Measurements from ENCODE around the gene SPATA4.
A peak's percentile ranks its signal among the peaks of the same experiment; 100 is the strongest.

Gene SPATA4

DNA sequence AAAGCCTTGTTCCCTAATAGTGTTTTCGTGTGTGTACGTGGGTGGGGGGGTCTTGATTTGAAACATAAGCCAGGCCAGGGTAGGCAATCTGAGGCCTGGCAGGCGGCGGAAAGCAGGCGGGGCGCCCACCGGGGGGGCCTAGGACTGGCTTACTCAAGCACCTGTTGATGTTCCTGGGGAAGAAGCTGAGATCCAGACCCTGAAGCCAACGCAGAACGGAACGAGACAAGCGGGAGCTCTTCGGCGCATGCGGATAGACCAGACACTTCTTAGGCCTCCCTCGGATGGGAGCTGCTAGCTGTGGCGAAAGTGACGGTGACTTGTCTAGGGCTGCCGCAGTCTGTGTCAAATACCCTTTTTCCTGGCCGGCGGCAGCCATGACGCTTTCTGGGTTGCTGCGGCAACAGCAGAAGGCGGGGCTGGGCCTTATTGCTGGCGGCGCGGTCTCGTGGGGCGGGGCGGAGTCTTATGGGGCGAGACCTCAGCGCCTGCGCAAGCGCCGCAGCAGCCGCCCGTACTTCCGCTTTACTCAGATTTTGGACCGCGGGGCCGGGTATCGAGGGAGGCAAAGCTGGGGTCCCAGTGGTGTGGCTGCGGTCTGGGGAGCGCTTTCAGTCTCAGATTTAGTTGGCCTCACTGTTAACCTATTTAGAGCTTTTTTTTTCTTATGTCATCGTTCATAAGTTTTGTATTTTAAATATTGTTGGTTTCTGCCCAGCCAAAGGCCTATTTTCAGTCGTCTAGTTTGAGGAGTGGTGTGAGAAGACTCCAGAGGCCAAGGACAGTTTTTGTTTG, at the start of gene SPATA4:
SPATA4 (minus strand) TSS at position 402 of the 795 bp plus-strand sequence; CDS start at position 379, 23 bp downstream.
- peak; percentile 95 for DNase-seq (ENCODE audit: extremely low spot score)
- ChIA-PET POLR2A (no interaction called here), CTCF (interaction anchor here (0.6 to 1.8 kb wide), 7 partner anchors 9 to 145 kb away, joined by 3 to 6 read pairs (median 4); no protein-coding TSS in a partner anchor)
- TF ChIP-seq, protein P1, sequence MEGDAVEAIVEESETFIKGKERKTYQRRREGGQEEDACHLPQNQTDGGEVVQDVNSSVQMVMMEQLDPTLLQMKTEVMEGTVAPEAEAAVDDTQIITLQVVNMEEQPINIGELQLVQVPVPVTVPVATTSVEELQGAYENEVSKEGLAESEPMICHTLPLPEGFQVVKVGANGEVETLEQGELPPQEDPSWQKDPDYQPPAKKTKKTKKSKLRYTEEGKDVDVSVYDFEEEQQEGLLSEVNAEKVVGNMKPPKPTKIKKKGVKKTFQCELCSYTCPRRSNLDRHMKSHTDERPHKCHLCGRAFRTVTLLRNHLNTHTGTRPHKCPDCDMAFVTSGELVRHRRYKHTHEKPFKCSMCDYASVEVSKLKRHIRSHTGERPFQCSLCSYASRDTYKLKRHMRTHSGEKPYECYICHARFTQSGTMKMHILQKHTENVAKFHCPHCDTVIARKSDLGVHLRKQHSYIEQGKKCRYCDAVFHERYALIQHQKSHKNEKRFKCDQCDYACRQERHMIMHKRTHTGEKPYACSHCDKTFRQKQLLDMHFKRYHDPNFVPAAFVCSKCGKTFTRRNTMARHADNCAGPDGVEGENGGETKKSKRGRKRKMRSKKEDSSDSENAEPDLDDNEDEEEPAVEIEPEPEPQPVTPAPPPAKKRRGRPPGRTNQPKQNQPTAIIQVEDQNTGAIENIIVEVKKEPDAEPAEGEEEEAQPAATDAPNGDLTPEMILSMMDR (IDR thresholded peaks at IDR 0.05; ENCODE audit: control extremely low read depth, extremely low read depth, low read depth, missing control alignments): no peak

DNA sequence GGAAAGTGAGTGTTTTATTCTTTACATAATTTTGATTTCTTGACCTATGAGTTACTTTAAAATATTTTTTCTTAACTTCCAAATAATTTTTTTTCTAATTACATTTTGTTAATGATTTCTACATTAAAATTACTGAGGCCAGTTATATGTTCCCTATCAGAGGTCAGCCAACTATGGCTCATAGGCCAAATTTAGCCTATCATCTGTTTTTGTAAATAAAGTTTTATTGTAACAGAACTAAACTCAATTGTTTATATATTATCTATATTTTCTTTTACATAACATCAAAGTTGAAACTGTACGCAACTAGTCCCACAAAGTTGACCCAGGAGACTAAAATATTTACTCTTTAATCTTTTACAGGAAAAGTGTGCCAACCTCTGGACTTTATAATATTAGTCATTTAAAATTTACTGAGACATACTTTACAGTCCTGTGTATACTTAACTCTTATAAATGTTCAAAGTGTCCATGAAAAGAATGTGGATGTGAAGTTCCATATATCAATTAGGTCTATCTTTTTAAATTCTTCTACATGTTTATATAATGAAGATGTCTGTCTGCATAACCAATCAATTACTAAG, 47.5 kb upstream of the SPATA4 start:
- POLR2A ChIA-PET: no interaction called here

DNA sequence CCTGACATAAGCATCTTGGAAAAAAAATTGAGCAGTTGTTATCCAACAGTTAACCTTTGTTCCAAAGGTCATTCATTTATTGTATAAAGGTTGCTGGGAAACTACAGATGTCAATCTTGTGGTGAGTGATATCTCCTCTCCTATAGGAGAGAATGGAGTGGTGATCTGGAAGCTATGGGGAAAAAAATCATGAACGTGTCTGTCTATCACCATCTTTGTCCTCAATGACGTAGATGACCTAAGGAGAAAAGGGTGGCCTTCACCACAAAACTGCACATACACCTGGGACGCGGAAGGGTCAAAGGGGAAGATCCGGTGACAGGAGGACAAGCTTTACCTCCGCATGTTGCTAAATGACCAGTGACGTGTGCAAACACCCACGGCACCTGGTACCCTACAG, 46.3 kb upstream of the SPATA4 start:
- DNase-seq (ENCODE audit: extremely low spot score): no peak
- POLR2A ChIA-PET: no interaction called here
- TF ChIP-seq, protein P1 (IDR thresholded peaks at IDR 0.05; ENCODE audit: control extremely low read depth, extremely low read depth, low read depth, missing control alignments): no peak
- CTCF ChIA-PET: interaction anchor here (1.2 kb wide), 1 partner anchor 15 kb away, joined by 3 read pairs; no protein-coding TSS in a partner anchor

More for the DNA sequence above, 47.5 kb upstream of the SPATA4 start:
- DNase-seq (ENCODE audit: extremely low spot score): no peak
- CTCF ChIA-PET: interaction anchor here (1.1 to 1.5 kb wide), 3 partner anchors 10 to 16 kb away, joined by 3 to 4 read pairs (median 3); no protein-coding TSS in a partner anchor
- TF ChIP-seq, protein P1 (IDR thresholded peaks at IDR 0.05; ENCODE audit: control extremely low read depth, extremely low read depth, low read depth, missing control alignments): no peak

- TF ChIP-seq, protein P1 (IDR thresholded peaks at IDR 0.05; ENCODE audit: control extremely low read depth, extremely low read depth, low read depth, missing control alignments): no peak
- ChIA-PET POLR2A (no interaction called here), CTCF (interaction anchor here (1.4 kb wide), 1 partner anchor 8 kb away, joined by 3 read pairs; no protein-coding TSS in a partner anchor)
- no peak for DNase-seq (ENCODE audit: extremely low spot score)
Measured at GRCh38 chr4:176238826-176239225, 43.4 kb upstream of the SPATA4 start.

GRCh38 chr4:176238157-176238610, 42.8 kb upstream of the SPATA4 start:
- POLR2A ChIA-PET: no interaction called here
- TF ChIP-seq, protein P1 (IDR thresholded peaks at IDR 0.05; ENCODE audit: control extremely low read depth, extremely low read depth, low read depth, missing control alignments): no peak
- DNase-seq (ENCODE audit: extremely low spot score): no peak
- CTCF ChIA-PET: interaction anchor here (1.4 to 1.5 kb wide), 2 partner anchors 8 to 9 kb away, joined by 3 to 5 read pairs; no protein-coding TSS in a partner anchor

DNA sequence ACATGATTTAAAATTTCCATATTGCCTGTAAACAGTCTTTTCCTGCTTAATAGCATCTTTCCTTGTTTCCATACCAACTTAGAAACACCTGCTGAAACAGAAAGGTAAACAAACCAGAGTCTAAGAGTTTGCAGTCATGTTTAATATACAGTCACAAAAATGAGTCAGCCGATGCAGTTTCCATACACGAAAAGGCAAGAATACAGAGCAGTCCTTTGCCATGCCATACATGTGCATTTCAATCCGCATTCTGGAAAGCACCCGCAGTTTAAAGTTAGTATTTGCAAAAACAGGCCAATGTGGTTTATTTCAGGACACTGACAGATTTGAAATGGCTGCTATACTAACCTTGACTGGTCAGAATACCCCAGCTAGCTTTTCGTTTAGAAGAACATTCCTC, 41.6 kb upstream of the SPATA4 start:
- ChIA-PET POLR2A (no interaction called here), CTCF (interaction anchor here (1.5 kb wide), 1 partner anchor 8 kb away, joined by 5 read pairs; no protein-coding TSS in a partner anchor)
- no peak for DNase-seq (ENCODE audit: extremely low spot score)
- TF ChIP-seq, protein P1 (IDR thresholded peaks at IDR 0.05; ENCODE audit: control extremely low read depth, extremely low read depth, low read depth, missing control alignments): no peak
